ENCODE data around the gene SLC25A10.

Gene SLC25A10

GRCh38 chr17:81711814-81712467 is at the start of gene SLC25A10 (continued):
- no peak for TF ChIP-seq ZNF26 (tag by site-specific recombination; IDR thresholded peaks at IDR 0.05)
- no peak for TF ChIP-seq ZNF280C (tag by site-specific recombination; IDR thresholded peaks at IDR 0.05)
- no peak; the same call in 1 of the 2 replicates for TF ChIP-seq ZNF513 (tag by site-specific recombination; IDR thresholded peaks at IDR 0.05)
- no peak for TF ChIP-seq TRIM28 (IDR thresholded peaks at IDR 0.05; ENCODE audit: borderline replicate concordance, low read length)
- no peak for TF ChIP-seq ZNF548 (tag by site-specific recombination; IDR thresholded peaks at IDR 0.05)
- 0 out of 2 replicates have a peak, but pooled peaks have one; percentile 13 for TF ChIP-seq ZNF398 (tag by site-specific recombination; IDR thresholded peaks at IDR 0.05)
- no peak for TF ChIP-seq SP2 (tag by site-specific recombination; IDR thresholded peaks at IDR 0.05)
- TF ChIP-seq KLF9 (tag by site-specific recombination; IDR thresholded peaks at IDR 0.05; ENCODE audit: low read depth), result no peak
- no peak; the same call in 1 of the 2 replicates for TF ChIP-seq KLF7 (tag by site-specific recombination; IDR thresholded peaks at IDR 0.05; ENCODE audit: borderline replicate concordance)
- peak; percentile 99 for TF ChIP-seq ZNF692 (tag by site-specific recombination; IDR thresholded peaks at IDR 0.05)
- TF ChIP-seq ZNF747 (tag by site-specific recombination; IDR thresholded peaks at IDR 0.05), result no peak
- TF ChIP-seq ZSCAN18 (tag by site-specific recombination; IDR thresholded peaks at IDR 0.05), result no peak
- TF ChIP-seq ZNF174 (tag by site-specific recombination; IDR thresholded peaks at IDR 0.05), result no peak
- TF ChIP-seq ZNF639 (tag by site-specific recombination; IDR thresholded peaks at IDR 0.05), result no peak
- TF ChIP-seq ZNF654 (tag by site-specific recombination; IDR thresholded peaks at IDR 0.05; ENCODE audit: low read depth), result no peak
- TF ChIP-seq GLI2 (tag by site-specific recombination; IDR thresholded peaks at IDR 0.05; ENCODE audit: borderline replicate concordance, low read depth), result no peak
- peak; percentile 87 for TF ChIP-seq ZSCAN30 (tag by site-specific recombination; IDR thresholded peaks at IDR 0.05)
- no peak for TF ChIP-seq ZBTB11 (tag by site-specific recombination; conservative IDR thresholded peaks at IDR 0.05; ENCODE audit: low read depth)
- no peak for TF ChIP-seq ZNF16 (tag by site-specific recombination; IDR thresholded peaks at IDR 0.05; ENCODE audit: low read depth)
